Measurements from ENCODE around the gene RAB11FIP4.

The RAB11FIP4 gene

GRCh38 chr17:31484821-31485220, 93.3 kb downstream of the RAB11FIP4 start:
- DNase-seq: no peak

GRCh38 chr17:31486351-31487062, 95.0 kb downstream of the RAB11FIP4 start:
- DNase-seq: no peak

DNA sequence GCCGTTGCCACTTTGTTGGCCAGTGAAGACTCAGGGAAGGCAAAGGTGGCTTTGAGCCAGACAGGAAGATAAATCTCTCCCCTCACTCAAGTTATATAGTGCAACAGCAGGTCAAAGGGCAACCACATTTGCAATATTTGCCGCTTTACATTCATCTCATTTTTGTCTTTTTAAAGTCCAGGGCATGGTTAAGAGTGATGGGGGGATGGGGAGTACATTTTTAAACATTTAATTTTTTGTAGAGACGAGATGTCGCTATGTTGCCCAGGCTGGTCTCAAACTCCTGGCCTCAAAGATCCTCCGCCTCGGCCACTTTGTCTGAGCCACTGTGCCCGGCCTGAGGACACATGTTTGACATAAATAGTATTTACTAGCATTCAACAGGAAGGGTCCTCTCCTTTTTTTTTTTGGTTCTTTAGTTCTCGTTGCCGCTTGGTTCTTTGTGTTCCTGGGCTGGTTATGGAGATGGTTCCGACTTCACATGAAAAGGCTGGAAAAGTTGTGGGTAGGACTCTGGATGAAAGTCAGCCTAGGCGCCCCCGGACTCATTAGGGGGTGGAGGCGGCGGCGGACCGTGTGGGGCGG, 95.7 kb downstream of the RAB11FIP4 start:
- no peak for DNase-seq

DNA sequence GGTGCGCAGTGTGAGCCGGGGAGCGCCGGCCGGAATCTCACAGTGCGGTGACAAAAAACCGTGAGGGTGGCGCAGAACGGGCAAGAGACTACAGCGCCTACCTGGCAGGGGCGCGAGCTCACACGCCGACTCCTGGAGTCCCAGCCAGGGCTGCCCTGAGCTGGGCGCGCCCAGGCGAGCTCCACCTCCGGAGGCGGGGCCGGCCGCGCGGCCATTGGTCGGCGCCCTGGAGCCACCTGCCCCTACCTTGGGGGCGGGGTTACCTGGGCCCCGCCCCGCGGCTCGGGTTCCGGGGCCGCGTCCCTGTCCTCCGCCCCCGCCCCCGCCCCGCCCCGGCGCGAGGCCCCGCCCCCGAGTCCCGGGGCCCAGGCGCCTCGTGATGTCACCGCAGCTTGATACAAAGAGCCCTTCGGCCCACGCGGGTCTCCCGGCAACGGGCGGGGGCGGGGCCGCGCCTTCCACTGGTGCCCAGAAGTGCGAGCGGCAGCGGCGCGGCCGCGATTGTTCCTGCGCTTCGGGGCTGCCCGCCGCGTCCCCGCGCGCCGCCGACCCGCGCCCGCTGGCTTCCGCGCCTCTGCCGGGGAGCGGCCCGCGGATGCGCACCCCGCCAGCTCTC, 96.3 kb downstream of the RAB11FIP4 start:
- peak; percentile 82 for DNase-seq

DNA sequence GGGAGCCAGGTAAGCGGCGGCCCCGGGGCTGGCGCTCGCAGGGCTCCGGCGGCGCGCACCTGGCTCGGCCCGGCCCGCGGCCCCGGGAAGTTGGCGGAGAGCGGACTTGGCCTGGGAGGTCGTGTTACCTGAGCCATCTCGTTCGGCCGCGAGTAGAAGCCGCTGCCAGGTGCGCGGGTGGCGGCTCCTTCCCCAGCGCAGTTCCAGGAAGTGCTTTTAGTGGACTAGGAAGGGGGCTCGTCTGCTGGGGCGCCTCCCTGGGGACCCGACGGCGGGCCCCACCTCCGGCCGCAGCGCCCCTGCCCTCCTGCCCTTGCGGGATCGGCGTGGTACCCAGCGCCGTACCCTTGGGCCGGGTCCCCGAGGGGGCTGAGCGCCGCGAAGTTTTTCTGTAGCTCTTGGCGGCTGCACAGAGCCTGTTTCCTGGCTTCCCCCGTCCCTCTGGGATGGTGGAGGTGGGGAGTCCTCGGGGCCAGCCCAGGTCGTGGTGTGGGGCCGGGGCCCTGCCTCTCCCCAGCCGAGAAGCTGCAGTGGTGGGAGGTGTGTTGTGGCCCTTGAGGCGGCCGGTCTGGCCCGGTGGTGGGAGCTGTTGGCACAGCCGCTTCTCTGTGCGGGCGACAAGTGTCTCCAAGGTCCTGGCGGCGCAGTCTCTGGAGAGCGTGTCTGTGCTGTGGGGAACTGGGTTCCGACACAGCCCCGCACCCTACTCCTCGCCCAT, 96.9 kb downstream of the RAB11FIP4 start:
- DNase-seq: peak; percentile 81

DNA sequence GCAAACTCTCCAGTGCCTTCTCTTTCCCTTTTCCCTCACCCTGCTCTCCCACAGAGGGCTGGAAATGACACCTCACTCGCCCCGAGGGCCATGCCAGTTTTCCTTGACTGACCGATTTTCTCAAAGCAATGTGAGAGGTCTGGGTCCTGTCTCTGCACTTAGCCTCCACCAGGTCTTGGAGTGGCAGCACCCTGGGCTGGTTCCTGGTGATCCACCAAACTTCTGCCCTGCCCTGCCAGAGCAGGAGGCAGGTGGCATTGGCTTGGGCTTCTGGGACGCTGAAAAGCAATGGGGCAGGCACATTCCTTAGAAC, 97.5 kb downstream of the RAB11FIP4 start:
- no peak for DNase-seq

GRCh38 chr17:31489295-31490018, 98.0 kb downstream of the RAB11FIP4 start:
- DNase-seq: no peak

GRCh38 chr17:31490019-31490650, 98.7 kb downstream of the RAB11FIP4 start:
- DNase-seq: no peak

- no peak for DNase-seq
These were observed 99.3 kb downstream of the RAB11FIP4 start for GRCh38 chr17:31490671-31491375.

DNA sequence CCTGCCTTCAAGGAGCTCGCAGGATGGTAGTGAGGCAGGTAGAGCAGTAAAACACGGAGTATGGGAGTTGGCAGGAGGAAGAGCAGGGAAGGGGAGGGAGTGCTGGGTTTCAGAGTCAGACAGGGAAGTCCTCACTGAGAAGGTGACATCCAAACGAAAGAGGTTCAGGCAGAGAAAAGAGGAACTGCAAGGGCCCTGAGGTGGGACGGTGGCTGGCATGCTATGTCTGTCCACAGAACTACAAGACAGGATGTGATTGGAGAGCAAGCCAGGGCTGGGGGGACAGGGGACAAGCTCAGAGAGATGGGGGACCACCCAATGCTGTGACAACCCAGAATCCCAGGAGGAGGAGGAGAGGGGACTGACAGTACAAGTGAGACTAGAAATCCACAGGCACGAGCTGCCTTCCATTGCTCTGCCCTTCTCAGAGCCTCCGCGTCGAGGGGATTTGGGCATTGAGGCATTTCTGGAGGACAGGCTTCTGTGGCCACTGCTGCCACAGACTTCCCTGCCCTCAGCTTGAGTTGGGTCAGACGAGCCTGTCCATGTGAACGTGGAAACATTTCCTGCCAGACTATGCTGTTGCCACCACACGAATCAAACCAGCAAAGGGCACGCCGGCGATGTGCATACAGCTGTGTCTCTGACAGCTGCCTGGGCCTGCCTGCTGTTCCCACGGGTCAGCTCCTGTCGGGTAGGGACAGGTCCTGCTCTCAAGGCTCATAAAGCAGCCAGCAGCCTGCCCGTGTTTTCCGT, 100.1 kb downstream of the RAB11FIP4 start:
- no peak for DNase-seq

DNA sequence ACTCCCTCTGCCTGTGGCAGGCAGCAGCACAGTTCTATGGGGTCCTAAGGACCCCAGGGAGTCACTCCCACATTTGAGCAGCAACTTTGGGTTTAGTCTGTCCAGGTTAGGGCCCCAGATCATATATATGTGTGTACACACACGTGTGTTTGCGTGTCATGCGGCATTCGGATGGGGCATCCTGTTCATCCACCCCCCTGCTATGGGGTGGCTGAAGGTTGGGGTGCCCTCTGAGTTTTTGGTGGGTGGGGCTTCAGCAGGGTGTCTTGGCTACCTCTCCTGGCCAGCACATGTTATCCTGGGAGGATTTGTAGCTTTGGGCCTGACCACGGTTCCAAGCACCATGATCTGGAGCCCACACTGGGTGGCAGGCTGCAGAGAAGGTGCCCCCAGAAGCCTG, 100.7 kb downstream of the RAB11FIP4 start:
- no peak for DNase-seq

- DNase-seq: no peak
These were observed 101.6 kb downstream of the RAB11FIP4 start for GRCh38 chr17:31492880-31493655.

DNA sequence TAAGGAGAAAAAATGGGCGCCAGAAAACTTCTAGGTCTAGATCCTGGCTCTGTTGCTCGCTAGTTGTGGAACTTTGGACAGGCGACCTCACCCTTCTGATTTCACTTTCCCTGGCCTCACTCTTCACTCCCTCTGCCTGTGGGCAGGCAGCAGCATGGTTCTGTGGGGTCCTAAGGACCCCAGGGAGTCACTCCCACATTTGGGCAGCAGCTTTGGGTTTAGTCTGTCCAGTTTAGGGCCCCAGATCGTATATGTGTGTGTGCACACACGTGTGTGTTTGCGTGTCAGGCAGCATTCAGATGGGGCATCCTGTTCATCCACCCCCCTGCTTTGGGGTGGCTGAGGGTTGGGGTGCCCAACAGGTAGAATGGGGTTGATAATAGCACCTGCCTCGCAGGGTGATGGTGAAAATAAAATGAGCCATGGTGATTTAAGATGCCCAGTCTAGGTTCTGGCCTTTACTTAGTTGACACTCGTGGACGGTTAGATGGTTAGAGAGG, 102.2 kb downstream of the RAB11FIP4 start:
- DNase-seq: no peak

DNA sequence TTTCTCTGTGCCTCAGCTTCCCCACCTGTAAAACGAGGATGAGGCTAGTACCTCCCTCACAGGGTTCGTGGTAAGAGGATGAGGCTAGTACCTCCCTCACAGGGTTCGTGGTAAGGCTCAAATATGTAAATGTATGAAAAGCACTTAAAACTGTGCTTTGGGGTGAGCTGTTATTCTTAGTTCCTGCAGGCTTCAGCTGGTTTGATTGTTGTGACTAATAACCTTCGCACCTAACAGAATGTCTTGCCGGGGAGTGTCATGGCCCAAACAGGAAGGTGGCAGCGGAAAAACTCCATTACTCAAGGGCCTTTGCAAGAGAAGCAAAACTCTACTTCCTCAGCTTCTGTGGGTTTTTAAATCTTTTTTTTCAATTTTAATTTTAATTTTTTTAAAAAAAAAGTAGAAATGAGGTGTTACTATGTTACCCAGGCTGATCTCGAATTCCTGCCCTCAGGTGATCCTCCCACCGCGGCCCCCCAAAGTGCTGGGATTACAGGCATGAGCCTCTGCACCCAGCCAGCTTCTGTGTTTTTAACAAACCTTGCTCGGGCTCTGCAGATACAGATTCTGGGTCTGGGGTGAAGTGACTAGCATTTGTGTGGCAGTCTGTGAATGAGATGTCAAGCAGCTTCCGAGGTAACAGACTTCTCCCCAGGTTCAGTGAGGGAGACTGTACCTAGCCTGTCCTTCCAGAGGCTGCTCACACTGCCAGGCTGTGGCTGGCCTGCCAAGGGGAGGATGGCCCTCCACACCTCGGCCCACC, 103.0 kb downstream of the RAB11FIP4 start:
- DNase-seq: no peak

DNA sequence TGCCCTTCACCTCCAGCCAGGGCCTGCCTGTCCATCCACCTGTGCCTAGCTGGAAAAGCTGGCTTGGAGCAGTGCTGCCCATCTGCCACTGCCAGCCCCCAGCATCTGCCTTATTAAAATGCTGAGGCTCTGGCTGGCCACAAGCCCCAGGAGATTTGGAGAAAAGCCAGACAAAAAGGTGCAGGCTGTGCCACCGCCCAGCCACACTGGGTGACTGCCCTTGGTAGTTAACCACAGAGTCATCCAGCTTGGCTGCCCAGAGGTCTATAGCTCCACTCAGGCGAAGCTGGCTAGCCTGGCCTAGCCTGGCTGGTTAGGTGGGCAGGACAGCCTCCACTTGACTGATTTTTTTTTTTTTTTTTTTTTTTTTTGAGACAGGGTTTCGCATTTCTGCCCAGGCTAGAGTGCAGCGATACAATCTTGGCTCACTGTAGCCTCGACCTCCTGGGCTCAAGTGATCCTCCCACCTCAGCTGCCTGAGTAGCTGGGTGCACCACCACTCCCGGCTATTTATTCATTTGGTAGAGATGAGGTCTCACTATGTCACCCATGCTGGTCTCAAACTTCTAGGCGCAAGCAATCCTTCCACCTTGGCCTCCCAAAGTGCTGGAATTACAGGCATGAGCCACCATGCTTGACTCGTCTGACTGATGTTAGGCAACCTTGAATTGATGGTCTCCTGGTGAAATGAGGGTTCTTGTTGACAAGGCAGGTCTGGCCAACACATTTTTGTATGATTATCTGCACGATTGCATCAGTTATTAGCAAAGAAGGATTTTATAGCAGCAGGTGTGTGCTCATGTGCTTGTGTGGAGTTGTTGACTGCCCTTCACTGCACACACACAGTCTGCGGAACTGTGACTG, 103.8 kb downstream of the RAB11FIP4 start:
- DNase-seq: no peak

DNA sequence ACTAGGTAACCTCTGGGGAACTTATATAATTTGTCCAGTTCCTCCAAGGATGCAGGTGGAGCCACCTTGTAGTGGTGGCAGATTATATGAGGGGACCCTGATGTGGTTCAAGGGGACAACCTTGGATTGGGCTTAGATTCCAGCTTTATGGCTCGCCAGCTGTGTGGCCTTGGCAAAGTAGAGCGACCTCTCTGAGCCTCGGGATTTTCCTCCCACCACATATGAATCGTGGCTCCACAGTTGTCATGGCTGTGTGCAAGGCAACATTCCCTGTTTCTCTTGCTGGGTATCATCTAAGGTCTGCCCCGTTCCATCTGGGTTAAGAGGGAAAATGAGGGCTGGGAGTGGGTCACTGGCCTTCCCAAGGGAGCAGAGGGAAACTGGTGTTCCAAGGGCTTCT, 104.6 kb downstream of the RAB11FIP4 start:
- no peak for DNase-seq

- DNase-seq: no peak
These were observed 105.1 kb downstream of the RAB11FIP4 start for GRCh38 chr17:31496601-31497000.

DNA sequence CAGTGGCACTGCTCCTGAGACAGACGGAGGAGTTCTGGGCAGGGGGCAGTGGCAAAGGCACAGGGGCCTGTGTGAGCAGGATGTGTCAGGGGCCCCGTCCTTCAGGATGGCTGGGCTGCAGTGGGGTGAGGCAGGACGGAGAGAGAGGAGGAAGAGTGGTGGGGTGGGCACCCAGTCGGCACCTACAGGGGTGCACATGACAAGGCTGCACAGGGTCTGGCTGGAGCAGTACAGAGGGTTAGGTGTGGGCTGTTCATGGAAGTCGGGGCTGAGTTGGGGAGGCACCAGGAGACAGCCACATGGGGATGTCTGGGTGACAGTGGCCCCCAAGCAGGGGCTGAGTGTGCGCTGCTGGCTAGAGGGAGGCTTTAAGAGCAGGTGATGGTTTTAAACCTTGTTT, 106.0 kb downstream of the RAB11FIP4 start:
- DNase-seq: no peak
